DOHH2 (cell line): Measurements from ENCODE around the gene WHAMM.

Source experiments
- H3F3A ChIP-seq: fragments of 200-600 bp; sonication (generic), shearing (Covaris generic); 2 replicates; pipeline ENCODE4 v1.6.0; 2016; ENCODE audit warnings: antibody characterized with exemption, mild to moderate bottlenecking; ENCODE audit not compliant: control insufficient read depth, insufficient read depth
- H3K27ac ChIP-seq: fragments of 200-600 bp; sonication (generic); 2 replicates; pipeline ENCODE4 v1.5.1; 2014; ENCODE audit warnings: low read depth, mild to moderate bottlenecking, low read length, moderate library complexity
- H3K27me3 ChIP-seq: fragments of 200-600 bp; sonication (generic); 2 replicates; pipeline ENCODE4 v1.6.1; 2014; ENCODE audit warnings: mild to moderate bottlenecking, low read length, mixed read lengths; ENCODE audit not compliant: control insufficient read depth
- H3K36me3 ChIP-seq: fragments of 200-600 bp; sonication (generic); 2 replicates; pipeline ENCODE4 v1.6.1; 2014; ENCODE audit warnings: mild to moderate bottlenecking, low read length, moderate library complexity, mixed read lengths; ENCODE audit not compliant: control insufficient read depth
- H3K4me1 ChIP-seq: fragments of 200-600 bp; sonication (generic); 2 replicates; pipeline ENCODE4 v1.6.1; 2014; ENCODE audit warnings: mild to moderate bottlenecking, low read length, mixed read lengths; ENCODE audit not compliant: control insufficient read depth
- H3K4me2 ChIP-seq: fragments of 200-600 bp; sonication (generic); 2 replicates; pipeline ENCODE4 v1.6.0; 2014; ENCODE audit warnings: mild to moderate bottlenecking, low read length, moderate library complexity
- H3K4me3 ChIP-seq: fragments of 200-600 bp; sonication (generic); 2 replicates; pipeline ENCODE4 v1.5.1; 2014; ENCODE audit warnings: mild to moderate bottlenecking, low read length, mixed read lengths
- H3K79me2 ChIP-seq: fragments of 200-600 bp; sonication (generic); 2 replicates; pipeline ENCODE4 v1.6.1; 2014; ENCODE audit warnings: mild to moderate bottlenecking, low read length, mixed read lengths; ENCODE audit not compliant: control insufficient read depth
- H3K9me2 ChIP-seq: fragments of 200-600 bp; sonication (generic); replicated peaks from 2 replicates; pipeline ENCODE4 v1.6.1; 2014; ENCODE audit warnings: mild to moderate bottlenecking, low read length, mixed read lengths; ENCODE audit not compliant: control insufficient read depth
- H3K9me3 ChIP-seq: fragments of 200-600 bp; sonication (generic); 2 replicates; pipeline ENCODE4 v1.6.1; 2014; ENCODE audit warnings: antibody characterized with exemption, low read length, mixed read lengths; ENCODE audit not compliant: control insufficient read depth, insufficient read depth
- H4K20me1 ChIP-seq: fragments of 200-600 bp; sonication (generic); 2 replicates; pipeline ENCODE4 v1.6.0; 2014; ENCODE audit warnings: low read depth, mild to moderate bottlenecking, antibody characterized with exemption, low read length, moderate library complexity; ENCODE audit not compliant: control insufficient read depth, insufficient read depth
- EZH2phosphoT487 ChIP-seq: fragments of 200-600 bp; sonication (generic); IDR thresholded peaks from 2 replicates; pipeline ENCODE4 v1.6.1; 2017; ENCODE audit warnings: borderline replicate concordance, mild to moderate bottlenecking, antibody characterized with exemption, low read length, moderate library complexity, mixed read lengths
- TF ChIP-seq, protein P1 (sequence below): fragments of 200-600 bp; sonication (generic); IDR thresholded peaks from one replicate; pipeline ENCODE4 v1.5.1; 2014; ENCODE audit warnings: antibody characterized with exemption, mild to moderate bottlenecking, low read depth, low read length; ENCODE audit not compliant: poor library complexity, severe bottlenecking

Gene WHAMM

DNA sequence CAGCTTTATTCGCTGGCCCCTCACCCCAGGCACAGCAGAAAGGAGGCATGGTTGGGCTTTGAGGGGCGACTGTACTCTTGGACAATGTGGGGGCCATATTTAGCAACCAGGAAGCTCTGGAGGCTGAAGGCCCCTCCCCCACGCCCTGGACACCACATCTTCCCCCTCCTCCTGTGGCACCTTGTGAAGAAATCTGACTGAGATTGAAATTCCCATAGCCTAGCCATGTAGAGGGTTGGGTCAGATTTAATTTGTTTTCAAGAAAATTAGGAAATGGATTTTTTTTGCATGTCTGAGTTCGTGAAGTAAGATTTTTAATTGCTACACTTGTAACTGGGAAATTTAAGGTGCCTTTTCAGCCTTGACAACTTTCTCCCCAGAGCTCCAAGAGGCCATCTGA lies 28.1 kb upstream of the WHAMM start:
- Histone ChIP-seq H3K79me2 (no peaks in the 10 kb centered on the region), H3F3A (no peaks in the 10 kb centered on the region), H3K27ac (no peak overlapping the region), H3K4me2 (no peak overlapping the region), H3K9me2 (no peaks in the 10 kb centered on the region), H3K9me3 (no peaks in the 10 kb centered on the region), H3K4me1 (no peaks in the 10 kb centered on the region), H3K27me3 (peaks cover 3% of the 10 kb centered on the region; the same call in 1 of the 2 replicates), H4K20me1 (no peaks in the 10 kb centered on the region), H3K36me3 (no peaks in the 10 kb centered on the region), H3K4me3 (no peak overlapping the region)
- TF ChIP-seq, protein P1, sequence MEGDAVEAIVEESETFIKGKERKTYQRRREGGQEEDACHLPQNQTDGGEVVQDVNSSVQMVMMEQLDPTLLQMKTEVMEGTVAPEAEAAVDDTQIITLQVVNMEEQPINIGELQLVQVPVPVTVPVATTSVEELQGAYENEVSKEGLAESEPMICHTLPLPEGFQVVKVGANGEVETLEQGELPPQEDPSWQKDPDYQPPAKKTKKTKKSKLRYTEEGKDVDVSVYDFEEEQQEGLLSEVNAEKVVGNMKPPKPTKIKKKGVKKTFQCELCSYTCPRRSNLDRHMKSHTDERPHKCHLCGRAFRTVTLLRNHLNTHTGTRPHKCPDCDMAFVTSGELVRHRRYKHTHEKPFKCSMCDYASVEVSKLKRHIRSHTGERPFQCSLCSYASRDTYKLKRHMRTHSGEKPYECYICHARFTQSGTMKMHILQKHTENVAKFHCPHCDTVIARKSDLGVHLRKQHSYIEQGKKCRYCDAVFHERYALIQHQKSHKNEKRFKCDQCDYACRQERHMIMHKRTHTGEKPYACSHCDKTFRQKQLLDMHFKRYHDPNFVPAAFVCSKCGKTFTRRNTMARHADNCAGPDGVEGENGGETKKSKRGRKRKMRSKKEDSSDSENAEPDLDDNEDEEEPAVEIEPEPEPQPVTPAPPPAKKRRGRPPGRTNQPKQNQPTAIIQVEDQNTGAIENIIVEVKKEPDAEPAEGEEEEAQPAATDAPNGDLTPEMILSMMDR, result no peak
- TF ChIP-seq EZH2phosphoT487, result no peak

DNA sequence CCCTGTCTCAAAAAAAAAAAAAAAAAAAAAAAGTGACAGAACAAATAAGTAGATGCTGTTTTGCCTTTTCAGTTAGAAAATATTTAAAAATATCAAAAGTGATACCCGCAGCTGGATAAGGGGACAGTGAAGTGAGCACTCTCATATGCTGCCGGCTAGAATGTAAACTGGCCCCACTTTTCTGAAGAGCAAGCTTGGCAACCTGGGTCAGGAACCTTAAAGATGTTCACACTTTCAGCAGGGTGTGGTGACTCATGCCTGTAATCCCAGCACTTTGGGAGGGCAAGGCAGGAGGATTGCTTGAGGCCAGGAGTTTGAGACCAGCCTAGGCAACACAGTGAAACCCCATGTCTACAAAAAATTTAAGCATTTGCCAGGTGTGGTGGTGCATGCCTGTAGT lies 20.9 kb upstream of the WHAMM start:
- Histone ChIP-seq H3K9me2 (no peaks in the 10 kb centered on the region), H3K4me1 (no peaks in the 10 kb centered on the region), H3K4me2 (no peak overlapping the region), H3K27me3 (peaks cover 9% of the 10 kb centered on the region), H3K4me3 (no peak overlapping the region), H3K9me3 (no peaks in the 10 kb centered on the region), H3F3A (no peaks in the 10 kb centered on the region), H3K79me2 (no peaks in the 10 kb centered on the region), H3K36me3 (no peaks in the 10 kb centered on the region), H3K27ac (no peak overlapping the region), H4K20me1 (no peaks in the 10 kb centered on the region)
- TF ChIP-seq, protein P1, result no peak
- TF ChIP-seq EZH2phosphoT487, result no peak

DNA sequence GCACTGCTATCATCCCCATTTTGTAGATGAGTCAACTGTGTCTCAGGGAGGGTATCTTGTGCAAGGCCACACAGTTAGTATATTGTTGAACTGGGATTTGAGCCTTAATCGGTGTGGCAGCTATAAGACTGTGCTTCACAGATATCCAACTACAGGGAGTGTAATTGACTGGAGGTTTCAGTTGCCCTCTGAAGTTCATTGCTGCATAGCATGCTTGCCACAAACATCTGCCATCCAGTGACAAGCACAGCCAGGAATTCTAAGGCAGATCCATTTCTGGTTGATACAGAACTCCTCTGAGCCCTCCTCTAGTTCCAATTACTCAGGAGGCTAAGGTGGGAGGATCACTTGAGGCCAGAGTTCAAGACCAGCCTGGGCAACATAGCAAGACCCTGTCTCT lies 19.9 kb upstream of the WHAMM start:
- no peaks in the 10 kb centered on the region for H3K4me1 ChIP-seq
- TF ChIP-seq, protein P1, result no peak
- no peak for TF ChIP-seq EZH2phosphoT487
- H3F3A ChIP-seq, result no peaks in the 10 kb centered on the region
- H3K9me2 ChIP-seq, result no peaks in the 10 kb centered on the region
- H3K4me3 ChIP-seq, result no peak overlapping the region
- H4K20me1 ChIP-seq, result no peaks in the 10 kb centered on the region
- H3K27me3 ChIP-seq, result peaks cover 9% of the 10 kb centered on the region
- H3K79me2 ChIP-seq, result no peaks in the 10 kb centered on the region
- H3K9me3 ChIP-seq, result no peaks in the 10 kb centered on the region
- H3K4me2 ChIP-seq, result no peak overlapping the region
- H3K36me3 ChIP-seq, result no peaks in the 10 kb centered on the region
- no peak overlapping the region for H3K27ac ChIP-seq

DNA sequence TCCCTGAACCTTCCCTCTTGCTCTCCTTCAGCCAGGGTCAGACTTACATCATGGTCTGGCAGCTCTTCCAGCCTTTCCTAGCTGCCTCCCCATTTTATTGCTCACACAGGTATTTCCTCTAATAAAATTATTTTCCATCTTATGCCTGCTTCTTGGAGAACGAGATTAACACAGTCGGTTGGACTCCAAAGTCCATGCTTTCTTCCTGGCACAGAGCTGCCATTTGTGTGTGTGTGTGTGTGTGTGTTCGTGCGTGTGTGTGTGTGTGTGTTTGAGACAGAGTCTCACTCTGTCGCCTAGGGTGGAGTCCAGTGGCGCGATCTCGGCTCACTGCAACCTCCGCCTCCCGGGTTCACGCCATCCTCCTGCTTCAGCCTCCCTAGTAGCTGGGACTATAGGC lies 19.1 kb upstream of the WHAMM start:
- Histone ChIP-seq H3K27ac (no peak overlapping the region), H3K27me3 (peaks cover 9% of the 10 kb centered on the region), H4K20me1 (no peaks in the 10 kb centered on the region), H3K36me3 (no peaks in the 10 kb centered on the region), H3K9me3 (no peaks in the 10 kb centered on the region), H3K4me1 (no peaks in the 10 kb centered on the region), H3F3A (no peaks in the 10 kb centered on the region), H3K79me2 (no peaks in the 10 kb centered on the region), H3K9me2 (no peaks in the 10 kb centered on the region), H3K4me3 (no peak overlapping the region), H3K4me2 (no peak overlapping the region)
- TF ChIP-seq, protein P1, result no peak
- TF ChIP-seq EZH2phosphoT487, result no peak
